GM23248 (cell line): ENCODE measurements around the gene ACAA2. TPM values are rescaled to one million over a fixed set of nuclear protein-coding genes. Genes with fewer than 3 reads are reported as not detected.
"Not testable (repeated sequence)": the region's sequence is repeated elsewhere in the genome, so short reads cannot be mapped to it uniquely, and the experiment has no call there.

Experiments
- DNase-seq: peaks from one replicate; pipeline ENCODE4 v3.0.0-alpha.2; 2015
- H2AFZ ChIP-seq: fragments of 200-600 bp; sonication (generic); 2 replicates; pipeline ENCODE4 v1.6.1; 2016; ENCODE audit warnings: antibody characterized with exemption
- H3F3A ChIP-seq: fragments of 200-600 bp; sonication (generic); 2 replicates; pipeline ENCODE4 v1.6.1; 2016; ENCODE audit warnings: mild to moderate bottlenecking, antibody characterized with exemption, mixed run types; ENCODE audit not compliant: insufficient read depth
- H3K27ac ChIP-seq: fragments of 200-600 bp; sonication (generic); 2 replicates; pipeline ENCODE4 v1.5.1; 2016; ENCODE audit warnings: mild to moderate bottlenecking
- H3K27me3 ChIP-seq: fragments of 200-600 bp; sonication (generic); replicated peaks from 2 replicates; pipeline ENCODE4 v1.6.1; 2016; ENCODE audit warnings: mild to moderate bottlenecking; ENCODE audit not compliant: insufficient read depth
- H3K36me3 ChIP-seq: fragments of 200-600 bp; sonication (generic); 2 replicates; pipeline ENCODE4 v1.6.1; 2016; ENCODE audit warnings: low read depth, mild to moderate bottlenecking
- H3K4me1 ChIP-seq: fragments of 200-600 bp; sonication (generic); 2 replicates; pipeline ENCODE4 v1.6.1; 2016; ENCODE audit warnings: mild to moderate bottlenecking; ENCODE audit not compliant: insufficient read depth
- H3K4me2 ChIP-seq: fragments of 200-600 bp; sonication (generic); one replicate; pipeline ENCODE4 v1.6.1; 2016; ENCODE audit warnings: mild to moderate bottlenecking; ENCODE audit not compliant: unreplicated experiment
- H3K4me3 ChIP-seq: fragments of 200-600 bp; sonication (generic); 2 replicates; pipeline ENCODE4 v1.5.1; 2016; ENCODE audit warnings: mild to moderate bottlenecking
- H3K79me2 ChIP-seq: fragments of 200-600 bp; sonication (generic); 2 replicates; pipeline ENCODE4 v1.6.1; 2016; ENCODE audit warnings: mild to moderate bottlenecking; ENCODE audit not compliant: insufficient read depth
- H3K9ac ChIP-seq: fragments of 200-600 bp; sonication (generic); 2 replicates; pipeline ENCODE4 v1.6.1; 2016; ENCODE audit warnings: mild to moderate bottlenecking
- H3K9me2 ChIP-seq: fragments of 200-600 bp; sonication (generic); 2 replicates; pipeline ENCODE4 v1.6.1; 2016; ENCODE audit warnings: mixed run types, mild to moderate bottlenecking, moderate library complexity; ENCODE audit not compliant: insufficient read depth
- H3K9me3 ChIP-seq: fragments of 200-600 bp; sonication (generic); one replicate; pipeline ENCODE4 v1.6.1; 2017; ENCODE audit warnings: low read depth
- H4K20me1 ChIP-seq: fragments of 200-600 bp; sonication (generic); 2 replicates; pipeline ENCODE4 v1.6.0; 2016; ENCODE audit not compliant: insufficient read depth
- EZH2 ChIP-seq: fragments of 200-600 bp; sonication (generic); IDR thresholded peaks from 2 replicates; pipeline ENCODE4 v1.6.1; 2018; ENCODE audit warnings: antibody characterized with exemption, mild to moderate bottlenecking; ENCODE audit not compliant: insufficient read depth, poor library complexity, severe bottlenecking
- EZH2phosphoT487 ChIP-seq: fragments of 200-600 bp; sonication (generic); IDR thresholded peaks from 2 replicates; pipeline ENCODE4 v1.6.1; 2018; ENCODE audit warnings: antibody characterized with exemption, moderate library complexity, mild to moderate bottlenecking, low read depth; ENCODE audit not compliant: insufficient read depth
- WGBS, 2 experiments: methylation state at CpG; one replicate each; pipeline ENCODE4 v1.1.6; 2015 to 2017; ENCODE audit warnings: low lambda C conversion rate in 2 of 2, low coverage in 1 of 2; ENCODE audit errors: missing lambda C conversion rate in 2 of 2; 5-methylcytosine and 5-hydroxymethylcytosine counted together
- in situ Hi-C: fragments of 300-500 bp; cut with MboI; formaldehyde crosslinking; loops from 2 replicates; pipeline ENCODE4 v1.15.0; 2020
- polyA plus RNA-seq: library from polyadenylated mRNA; unstranded; fragments of >200 nt; fragmentation: Nextera tagmentation; extraction: Ambion mirVana; gene quantifications from 2 replicates; pipeline ENCODE4 v1.2.1, GENCODE V29; 2016
- total RNA-seq: library from RNA; depleted of rRNA; stranded (reverse); fragments of >200 nt; shearing (Covaris generic); gene quantifications from 2 replicates; pipeline ENCODE4 v1.2.3, GENCODE V29; 2014

The ACAA2 gene
- total and polyA plus RNA-seq, 2 experiments from 2014 or later, result 55.6 to 94.8 TPM

DNA sequence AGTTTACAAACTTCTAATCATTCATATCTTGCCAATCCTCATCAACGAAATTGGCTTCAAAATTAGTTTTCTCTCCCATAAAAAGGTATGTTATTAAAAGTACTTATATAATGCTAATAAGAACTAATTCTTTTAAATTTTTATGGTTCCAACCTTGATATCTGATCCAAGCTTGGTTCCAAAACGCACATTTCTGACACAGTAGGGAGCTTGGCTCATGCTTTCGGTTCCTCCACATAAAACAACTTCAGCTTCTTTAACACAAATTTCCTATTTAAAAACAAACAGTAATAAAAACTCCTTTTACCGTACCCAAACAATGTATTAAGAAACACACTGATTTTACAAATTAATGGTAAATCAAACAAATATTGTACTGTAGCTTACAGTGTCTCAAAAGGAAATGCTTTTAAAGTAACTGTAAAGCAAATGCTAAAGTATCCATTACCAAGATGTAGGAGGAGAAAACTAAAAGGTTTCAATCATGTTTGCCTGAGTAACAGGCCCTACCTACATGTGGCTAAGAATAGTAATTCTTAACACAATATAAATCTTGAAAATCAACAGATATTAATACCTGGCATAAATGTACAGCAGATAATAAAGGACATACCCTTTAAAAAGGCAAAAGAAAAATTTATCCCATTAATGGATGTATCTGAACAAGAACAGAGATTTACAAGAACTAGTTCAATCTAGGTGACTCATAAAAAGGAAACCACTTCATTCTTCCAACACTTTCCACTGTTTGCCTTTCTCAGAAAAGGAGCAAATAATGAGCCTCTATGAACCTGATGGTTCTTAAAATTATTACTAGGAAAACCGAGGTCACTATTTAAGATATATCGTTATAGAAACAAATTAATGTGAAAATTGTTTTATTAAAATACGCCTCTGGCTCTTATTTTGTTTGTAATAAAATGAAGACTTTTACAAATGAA lies 17.5 kb downstream of the ACAA2 start:
- Histone ChIP-seq H3K9me2 (no peaks in the 10 kb centered on the region), H2AFZ (no peak overlapping the region), H3K9ac (no peak overlapping the region), H3K4me2 (no peak overlapping the region), H3K79me2 (peaks cover 21% of the 10 kb centered on the region; the same call in 1 of the 2 replicates), H3K36me3 (peaks cover 47% of the 10 kb centered on the region), H4K20me1 (no peaks in the 10 kb centered on the region), H3K9me3 (no peaks in the 10 kb centered on the region), H3K4me1 (no peaks in the 10 kb centered on the region), H3K4me3 (no peak overlapping the region), H3K27me3 (no peaks in the 10 kb centered on the region), H3F3A (no peaks in the 10 kb centered on the region), H3K27ac (no peak overlapping the region)
- 97 to 100% methylated on average over 7 of the region's 7 CpGs for WGBS, 2 experiments
- no peak for TF ChIP-seq EZH2
- TF ChIP-seq EZH2phosphoT487, result no peak
- DNase-seq, result peak; percentile 21
- in situ Hi-C loops, result no loop called here

DNA sequence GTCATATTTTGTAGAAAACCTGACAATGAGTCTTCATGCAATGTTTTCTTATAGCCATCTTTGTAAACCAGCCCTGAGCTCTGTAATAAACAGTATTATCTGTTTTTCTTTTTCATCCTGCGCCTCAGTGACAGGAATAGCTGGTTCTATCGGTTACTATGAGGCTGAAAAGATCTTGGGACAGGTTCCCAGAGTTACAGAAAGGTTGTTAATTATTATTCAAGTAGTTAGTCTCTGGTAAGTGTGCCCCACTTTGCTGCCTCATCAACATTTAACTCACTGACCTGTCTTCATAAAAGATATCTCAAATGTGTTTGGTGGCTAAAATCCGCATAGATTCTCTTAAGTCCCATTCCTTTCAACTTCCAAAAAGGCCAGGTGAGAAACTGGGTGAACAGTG lies 18.6 kb downstream of the ACAA2 start:
- no peaks in the 10 kb centered on the region for H4K20me1 ChIP-seq
- H3K27me3 ChIP-seq, result no peaks in the 10 kb centered on the region
- H3K36me3 ChIP-seq, result peaks cover 58% of the 10 kb centered on the region

DNA sequence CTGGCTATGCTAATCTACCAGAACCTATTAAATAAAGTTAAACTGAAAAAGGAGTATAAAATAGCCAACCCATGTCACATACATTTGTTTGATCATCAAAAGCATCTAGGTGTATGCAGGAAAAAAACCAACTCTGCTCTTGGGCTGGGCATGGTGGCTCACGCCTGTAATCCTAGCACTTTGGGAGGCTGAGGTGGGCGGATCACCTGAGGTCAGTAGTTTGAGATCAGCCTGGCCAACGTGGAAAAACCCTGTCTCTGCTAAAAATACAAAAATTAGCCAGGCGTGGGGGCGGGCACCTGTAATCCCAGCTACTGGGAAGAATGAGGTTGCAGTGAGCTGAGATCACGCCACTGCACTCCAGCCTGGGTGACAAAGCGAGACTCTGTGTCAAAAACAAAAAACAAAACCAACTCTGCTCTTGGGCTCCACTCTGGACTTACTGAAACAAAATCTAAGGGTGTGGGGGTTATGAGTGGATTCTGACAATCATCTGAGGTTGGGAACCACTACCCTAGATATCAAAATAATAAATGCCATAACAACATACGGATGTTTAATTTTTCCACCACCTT lies 23.7 kb downstream of the ACAA2 start:
- H4K20me1 ChIP-seq, H3K79me2 ChIP-seq, H3K9me3 ChIP-seq, H3K27me3 ChIP-seq, H2AFZ ChIP-seq, H3K4me3 ChIP-seq, H3K9me2 ChIP-seq, H3K27ac ChIP-seq, H3K4me1 ChIP-seq, H3K9ac ChIP-seq, H3K4me2 ChIP-seq, DNase-seq: not testable (repeated sequence)
- peaks cover 20% of the 10 kb centered on the region; the same call in 1 of the 2 replicates for H3F3A ChIP-seq
- 85 to 91% methylated on average over 8 of the region's 8 CpGs for WGBS, 2 experiments
- in situ Hi-C loops, result loop anchor here (10.0 kb wide), 1 partner anchor 225 kb away; the partner anchor contains the start of gene LIPG
- peaks cover 71% of the 10 kb centered on the region for H3K36me3 ChIP-seq

More for the DNA sequence above, 18.6 kb downstream of the ACAA2 start:
- no peak for DNase-seq
- Histone ChIP-seq H3F3A (no peaks in the 10 kb centered on the region), H3K27ac (no peak overlapping the region), H3K4me2 (no peak overlapping the region), H3K9ac (no peak overlapping the region), H3K9me2 (no peaks in the 10 kb centered on the region), H3K4me1 (no peaks in the 10 kb centered on the region), H3K9me3 (no peaks in the 10 kb centered on the region), H2AFZ (no peak overlapping the region), H3K79me2 (peaks cover 19% of the 10 kb centered on the region; the same call in 1 of the 2 replicates), H3K4me3 (no peak overlapping the region)
- no peak for TF ChIP-seq EZH2
- no peak for TF ChIP-seq EZH2phosphoT487
- in situ Hi-C loops, result no loop called here
- 99% methylated on average over 3 of the region's 3 CpGs for WGBS, 2 experiments

DNA sequence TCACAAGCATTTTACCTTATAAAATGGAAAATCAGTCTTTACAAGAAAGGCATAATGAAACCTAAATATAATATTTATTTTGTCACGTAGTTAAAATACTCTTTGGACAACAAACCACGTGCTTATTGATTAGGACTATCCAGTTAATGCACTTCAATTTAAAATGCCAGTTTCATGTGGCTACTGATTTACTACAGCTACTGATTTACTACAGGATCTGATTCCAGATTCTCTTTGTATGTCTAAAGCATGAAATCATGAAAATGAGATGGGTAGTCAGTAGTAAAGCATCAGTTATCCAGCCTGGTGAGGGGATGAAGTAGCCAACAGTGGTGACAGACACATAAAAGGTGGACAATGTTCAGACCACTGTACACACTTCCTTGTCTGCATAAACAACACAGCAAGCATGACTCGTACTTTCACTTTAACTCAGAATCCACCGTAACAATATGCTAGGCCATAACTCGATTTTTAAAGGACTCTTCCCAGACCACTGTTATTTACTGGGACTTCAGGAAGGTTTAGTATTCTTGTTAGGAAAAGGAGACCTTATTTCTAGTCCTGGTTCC lies 24.9 kb downstream of the ACAA2 start:
- 87% methylated on average over 5 of the region's 5 CpGs for WGBS, 2 experiments
- DNase-seq, result peak; percentile 24
- H3K79me2 ChIP-seq, result no peaks in the 10 kb centered on the region
- H3K9me2 ChIP-seq, result no peaks in the 10 kb centered on the region
- no peaks in the 10 kb centered on the region for H4K20me1 ChIP-seq
- H3K9ac ChIP-seq, result peak overlapping the region; percentile 3; the same call in 1 of the 2 replicates
- H3K27me3 ChIP-seq, result no peaks in the 10 kb centered on the region
- H3K4me3 ChIP-seq, result 0 out of 2 replicates have a peak overlapping the region, but pooled peaks have one; percentile 31
- H3K36me3 ChIP-seq, result peaks cover 60% of the 10 kb centered on the region
- H3K9me3 ChIP-seq, result no peaks in the 10 kb centered on the region
- peak overlapping the region; percentile 38 for H2AFZ ChIP-seq
- no peak overlapping the region for H3K4me2 ChIP-seq
- in situ Hi-C loops, result loop anchor here (10.0 kb wide), 1 partner anchor 224 kb away; the partner anchor contains the start of gene LIPG
- TF ChIP-seq EZH2 (no peak), EZH2phosphoT487 (no peak)
- no peak overlapping the region for H3K27ac ChIP-seq
- H3F3A ChIP-seq, result peaks cover 28% of the 10 kb centered on the region; the same call in 1 of the 2 replicates
- peaks cover 15% of the 10 kb centered on the region for H3K4me1 ChIP-seq
